GM12801 (cell line): ENCODE results near the gene ARHGAP12.

Source experiments
- CTCF ChIP-seq: IDR thresholded peaks from one replicate; pipeline ENCODE4 v1.5.1; 2011; ENCODE audit warnings: control low read depth; ENCODE audit not compliant: insufficient read length; ENCODE audit errors: extremely low read depth

Gene ARHGAP12

GRCh38 chr10:31953480-31953879 is 24.8 kb upstream of the ARHGAP12 start:
- no peak for TF ChIP-seq CTCF

DNA sequence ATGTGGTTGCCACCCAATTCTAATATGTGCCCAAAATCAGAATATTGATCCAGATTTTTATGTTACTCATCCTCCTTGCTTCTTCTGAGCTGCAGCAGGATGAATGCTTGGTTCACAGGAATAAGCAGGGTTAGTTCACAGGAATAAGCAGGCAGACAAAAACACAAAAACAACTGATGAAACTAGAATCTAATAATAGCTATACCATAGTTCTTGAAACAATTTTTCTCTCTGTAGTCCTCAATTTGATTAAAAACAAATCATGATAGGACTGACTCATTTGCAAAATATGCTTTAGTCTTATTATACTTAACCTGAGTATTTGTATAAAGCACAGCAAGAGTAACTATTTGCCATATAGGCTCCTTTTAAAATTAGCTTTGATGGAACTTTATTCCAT is 24.4 kb upstream of the ARHGAP12 start:
- no peak for TF ChIP-seq CTCF

DNA sequence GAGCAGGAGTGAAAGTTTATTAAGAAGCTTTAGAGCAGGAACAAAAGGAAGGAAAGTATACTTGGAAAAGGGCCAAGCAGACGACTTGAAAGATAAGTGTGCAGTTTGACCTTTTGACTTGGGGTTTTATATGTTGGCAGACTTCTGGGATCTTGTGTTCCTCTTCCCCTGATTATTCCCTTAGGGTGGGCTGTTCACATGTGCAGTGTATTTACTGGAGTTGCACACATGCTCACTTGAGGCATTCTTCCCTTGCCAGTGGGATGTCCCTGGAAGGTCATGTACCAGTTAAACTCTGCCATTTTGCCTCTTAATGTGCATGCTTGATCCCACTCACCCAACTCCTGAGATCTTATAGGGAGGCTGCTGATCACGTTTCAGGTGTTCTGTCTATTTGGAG is 23.4 kb upstream of the ARHGAP12 start:
- TF ChIP-seq CTCF = no peak

DNA sequence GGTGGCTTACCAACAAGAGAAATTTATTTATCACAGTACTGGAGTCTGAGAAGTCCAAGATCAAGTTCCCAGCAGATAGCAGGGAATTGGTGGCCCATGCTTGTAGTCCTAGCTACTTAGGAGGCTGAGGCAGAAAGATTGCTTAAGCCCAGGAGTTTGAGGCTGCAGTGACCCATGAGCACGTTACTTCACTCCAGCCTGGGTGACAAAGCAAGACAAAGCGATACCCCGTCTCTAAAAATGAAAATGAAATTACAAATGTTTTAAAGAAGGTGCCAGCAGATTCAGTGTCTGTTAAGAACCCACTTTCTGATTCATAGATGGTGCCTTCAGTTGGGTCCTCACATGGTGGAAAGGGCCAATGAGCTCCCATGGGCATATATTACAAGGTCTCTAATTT is 20.6 kb upstream of the ARHGAP12 start:
- no peak for TF ChIP-seq CTCF

DNA sequence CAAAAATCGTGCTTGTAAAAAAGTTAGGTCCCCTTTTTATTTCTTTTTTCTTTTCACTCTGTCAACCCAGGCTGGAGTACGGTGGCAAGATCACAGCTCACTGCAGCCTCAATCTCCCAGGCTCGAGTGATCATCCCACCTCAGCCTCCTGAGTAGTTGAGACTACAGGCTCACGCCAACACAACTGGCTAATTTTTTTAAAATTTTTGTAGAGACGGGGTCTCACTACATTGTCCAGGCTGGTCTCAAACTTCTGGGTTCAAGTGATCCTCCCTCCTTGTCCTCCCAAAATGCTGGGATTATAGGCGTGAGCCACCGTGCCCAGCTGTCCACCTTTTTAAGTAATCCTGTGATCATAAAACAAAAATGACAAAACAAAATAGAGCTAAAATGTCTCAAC is 19.4 kb upstream of the ARHGAP12 start:
- no peak for TF ChIP-seq CTCF

- no peak for TF ChIP-seq CTCF
These were observed 18.7 kb upstream of the ARHGAP12 start for GRCh38 chr10:31947144-31947926.

- no peak for TF ChIP-seq CTCF
These were observed 16.8 kb upstream of the ARHGAP12 start for GRCh38 chr10:31945392-31945791.
